GM18508 (cell line): ENCODE data around the gene CCL4.
"Not testable (repeated sequence)": the region's sequence is repeated elsewhere in the genome, so short reads cannot be mapped to it uniquely, and the experiment has no call there.

Source experiments
- ATAC-seq: cut with Tn5 transposase; IDR thresholded peaks from one replicate; pipeline ENCODE4 v1.9.1; 2021; ENCODE audit warnings: moderate number of reproducible peaks; ENCODE audit not compliant: insufficient read depth, unreplicated experiment

Gene CCL4

GRCh38 chr17:36114971-36115648 lies 11.5 kb downstream of the CCL4 start:
- not testable (repeated sequence) for ATAC-seq

- ATAC-seq, result not testable (repeated sequence)
These were observed 12.0 kb downstream of the CCL4 start for GRCh38 chr17:36115649-36115977.

GRCh38 chr17:36117505-36118382 lies 14.1 kb downstream of the CCL4 start:
- ATAC-seq, result no peak

- no peak for ATAC-seq
These were observed 15.1 kb downstream of the CCL4 start for GRCh38 chr17:36118477-36119353.

GRCh38 chr17:36120221-36120620 lies 16.6 kb downstream of the CCL4 start:
- no peak for ATAC-seq

GRCh38 chr17:36121099-36121498 lies 17.5 kb downstream of the CCL4 start:
- ATAC-seq, result not testable (repeated sequence)

GRCh38 chr17:36123431-36123830 lies 19.8 kb downstream of the CCL4 start:
- ATAC-seq, result no peak

GRCh38 chr17:36124879-36125824 lies 21.5 kb downstream of the CCL4 start:
- no peak for ATAC-seq

GRCh38 chr17:36127199-36127893 lies 23.7 kb downstream of the CCL4 start:
- ATAC-seq, result no peak

GRCh38 chr17:36127911-36128310 lies 24.3 kb downstream of the CCL4 start:
- no peak for ATAC-seq

- no peak for ATAC-seq
These were observed 24.9 kb downstream of the CCL4 start for GRCh38 chr17:36128411-36128978.

- ATAC-seq, result no peak
These were observed 26.0 kb downstream of the CCL4 start for GRCh38 chr17:36129616-36130015.

GRCh38 chr17:36130346-36130745 lies 26.7 kb downstream of the CCL4 start:
- ATAC-seq, result no peak

- ATAC-seq, result no peak
These were observed 27.8 kb downstream of the CCL4 start for GRCh38 chr17:36131421-36131820.

GRCh38 chr17:36131931-36132330 lies 28.3 kb downstream of the CCL4 start:
- ATAC-seq, result no peak

GRCh38 chr17:36132421-36132831 lies 28.8 kb downstream of the CCL4 start:
- ATAC-seq, result no peak

- ATAC-seq, result no peak
These were observed 30.1 kb downstream of the CCL4 start for GRCh38 chr17:36133602-36134236.

GRCh38 chr17:36135465-36135864 lies 31.8 kb downstream of the CCL4 start:
- ATAC-seq, result no peak
